Fibroblast of gingiva (primary cell): Measurements from ENCODE around the gene HOPX.
A peak's percentile ranks its signal among the peaks of the same experiment; 100 is the strongest.
"Not testable (repeated sequence)": the region's sequence is repeated elsewhere in the genome, so short reads cannot be mapped to it uniquely, and the experiment has no call there.

ENCODE experiments used
- DNase-seq: peaks from one replicate; pipeline ENCODE4 v3.0.0-alpha.2; 2011; ENCODE audit warnings: low read depth

HOPX gene

GRCh38 chr4:56626963-56627362 lies 54.1 kb downstream of the HOPX start:
- no peak for DNase-seq

GRCh38 chr4:56626420-56626819 lies 54.7 kb downstream of the HOPX start:
- DNase-seq: no peak

- peak; percentile 72 for DNase-seq
These were observed 58.9 kb downstream of the HOPX start for GRCh38 chr4:56622176-56622575.

- no peak for DNase-seq
These were observed 61.3 kb downstream of the HOPX start for GRCh38 chr4:56619816-56620215.

- DNase-seq: peak; percentile 23
These were observed 61.9 kb downstream of the HOPX start for GRCh38 chr4:56619160-56619559.

- DNase-seq: no peak
These were observed 62.4 kb downstream of the HOPX start for GRCh38 chr4:56618734-56619133.

GRCh38 chr4:56613101-56613862 lies 67.8 kb downstream of the HOPX start:
- peak; percentile 49 for DNase-seq

- DNase-seq: no peak
These were observed 68.8 kb downstream of the HOPX start for GRCh38 chr4:56612282-56612681.

- peak; percentile 31 for DNase-seq
These were observed 69.6 kb downstream of the HOPX start for GRCh38 chr4:56611501-56611900.

GRCh38 chr4:56610170-56610569 lies 70.9 kb downstream of the HOPX start:
- DNase-seq: not testable (repeated sequence)

- no peak for DNase-seq
These were observed 73.2 kb downstream of the HOPX start for GRCh38 chr4:56607926-56608325.

GRCh38 chr4:56606385-56606784 lies 74.7 kb downstream of the HOPX start:
- no peak for DNase-seq

- not testable (repeated sequence) for DNase-seq
These were observed 75.6 kb downstream of the HOPX start for GRCh38 chr4:56605464-56605863.

GRCh38 chr4:56603297-56603696 lies 77.8 kb downstream of the HOPX start:
- no peak for DNase-seq
